Uterus (tissue), 2 donors: ENCODE measurements around the gene NELFB.

Experiments
- CTCF ChIP-seq, 4 experiments: fragments of 200-600 bp in 2 of 4; fragments of 450-650 bp in 2 of 4; sonication (generic) in 2 of 4; IDR thresholded peaks; one replicate each; pipeline ENCODE4 v1.5.1; 2016 to 2019; ENCODE audit warnings: antibody characterized with exemption in 4 of 4, mild to moderate bottlenecking in 2 of 4, moderate library complexity in 1 of 4
- POLR2A ChIP-seq, 2 donors: fragments of 450-650 bp; IDR thresholded peaks; one replicate each; pipeline ENCODE4 v1.6.1; 2016; ENCODE audit warnings: antibody characterized with exemption in 2 of 2, mild to moderate bottlenecking in 1 of 2, moderate library complexity in 1 of 2

- TF ChIP-seq CTCF (IDR thresholded peaks at IDR 0.05) (no peak), POLR2A (IDR thresholded peaks at IDR 0.05) (no peak)
Measured at GRCh38 chr9:137298401-137299202, 43.5 kb downstream of the NELFB start.
